ENCODE results near the gene GLT8D2. TPM values are rescaled to one million over a fixed set of nuclear protein-coding genes. Genes with fewer than 3 reads are reported as not detected.

The GLT8D2 gene
- total RNA-seq, 1 experiment from 2014 or later: 1.6 TPM

DNA sequence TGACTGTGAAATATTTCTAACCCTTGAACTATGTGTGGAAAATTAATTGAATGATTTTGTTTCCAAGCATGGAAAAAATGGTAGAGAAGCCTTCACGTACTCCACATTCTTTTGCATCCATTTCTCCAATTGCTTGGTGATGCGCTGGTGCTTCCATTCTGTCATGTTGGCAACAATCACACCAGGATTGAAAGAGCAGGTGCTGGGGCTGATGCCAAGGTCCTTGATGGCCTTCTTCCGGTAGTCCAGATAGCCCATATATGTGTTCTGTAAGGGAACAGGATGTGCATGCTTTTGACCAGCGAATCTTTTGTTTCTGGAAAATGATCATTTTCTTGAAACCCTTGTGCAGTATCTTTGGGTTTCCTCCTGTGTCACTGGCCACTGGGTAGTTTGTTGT lies 55.8 kb downstream of the GLT8D2 start:
- POLR2A ChIA-PET (ENCODE audit: unreplicated experiment): no interaction called here
- BruUV-seq (replicated peaks): no TSS peak
- intact Hi-C loops (cut with micrococcal nuclease): no loop called here
- peaks cover 13% of the 10 kb centered on the region for H3K36me3 ChIP-seq (ENCODE audit: low read depth, low read length)
- no peaks in the 10 kb centered on the region for H3K79me2 ChIP-seq (ENCODE audit: low read length)
- no peak for ATAC-seq
- no peak overlapping the region for H3K27ac ChIP-seq (ENCODE audit: low read length)
- H3K4me3 ChIP-seq (ENCODE audit: low read length): no peak overlapping the region
- no peak overlapping the region for H3K4me2 ChIP-seq (ENCODE audit: low read length)
- H3F3A ChIP-seq (ENCODE audit: low read length, unreplicated experiment): no peaks in the 10 kb centered on the region
- no peak for DNase-seq
- H2AFZ ChIP-seq (ENCODE audit: low read length): no peak overlapping the region
- no peaks in the 10 kb centered on the region for H3K4me1 ChIP-seq (ENCODE audit: insufficient read depth, low read length)
- no peaks in the 10 kb centered on the region for H4K20me1 ChIP-seq (ENCODE audit: low read length)
- H3K27me3 ChIP-seq (ENCODE audit: low read length): no peaks in the 10 kb centered on the region
- CTCF ChIA-PET: no interaction called here
- TF ChIP-seq, protein P1, sequence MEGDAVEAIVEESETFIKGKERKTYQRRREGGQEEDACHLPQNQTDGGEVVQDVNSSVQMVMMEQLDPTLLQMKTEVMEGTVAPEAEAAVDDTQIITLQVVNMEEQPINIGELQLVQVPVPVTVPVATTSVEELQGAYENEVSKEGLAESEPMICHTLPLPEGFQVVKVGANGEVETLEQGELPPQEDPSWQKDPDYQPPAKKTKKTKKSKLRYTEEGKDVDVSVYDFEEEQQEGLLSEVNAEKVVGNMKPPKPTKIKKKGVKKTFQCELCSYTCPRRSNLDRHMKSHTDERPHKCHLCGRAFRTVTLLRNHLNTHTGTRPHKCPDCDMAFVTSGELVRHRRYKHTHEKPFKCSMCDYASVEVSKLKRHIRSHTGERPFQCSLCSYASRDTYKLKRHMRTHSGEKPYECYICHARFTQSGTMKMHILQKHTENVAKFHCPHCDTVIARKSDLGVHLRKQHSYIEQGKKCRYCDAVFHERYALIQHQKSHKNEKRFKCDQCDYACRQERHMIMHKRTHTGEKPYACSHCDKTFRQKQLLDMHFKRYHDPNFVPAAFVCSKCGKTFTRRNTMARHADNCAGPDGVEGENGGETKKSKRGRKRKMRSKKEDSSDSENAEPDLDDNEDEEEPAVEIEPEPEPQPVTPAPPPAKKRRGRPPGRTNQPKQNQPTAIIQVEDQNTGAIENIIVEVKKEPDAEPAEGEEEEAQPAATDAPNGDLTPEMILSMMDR (conservative IDR thresholded peaks at IDR 0.05; ENCODE audit: low read depth, low read length): no peak
- no peak for TF ChIP-seq EZH2phosphoT487 (IDR thresholded peaks at IDR 0.05; ENCODE audit: borderline replicate concordance, low read length)
- TF ChIP-seq EZH2 (IDR thresholded peaks at IDR 0.05; ENCODE audit: low read length, unreplicated experiment): no peak
- no peak overlapping the region for H3K9ac ChIP-seq (ENCODE audit: low read length)
- no peaks in the 10 kb centered on the region for H3K9me2 ChIP-seq (replicated peaks; ENCODE audit: low read length)
- no peaks in the 10 kb centered on the region for H3K9me3 ChIP-seq (ENCODE audit: low read length)

- H3K9me2 ChIP-seq (replicated peaks; ENCODE audit: low read length): no peaks in the 10 kb centered on the region
- BruUV-seq (replicated peaks): no TSS peak
- no peaks in the 10 kb centered on the region for H3K79me2 ChIP-seq (ENCODE audit: low read length)
- no peaks in the 10 kb centered on the region for H3F3A ChIP-seq (ENCODE audit: low read length, unreplicated experiment)
- H3K4me2 ChIP-seq (ENCODE audit: low read length): no peak overlapping the region
- POLR2A ChIA-PET (ENCODE audit: unreplicated experiment): no interaction called here
- H4K20me1 ChIP-seq (ENCODE audit: low read length): no peaks in the 10 kb centered on the region
- no peaks in the 10 kb centered on the region for H3K4me1 ChIP-seq (ENCODE audit: insufficient read depth, low read length)
- CTCF ChIA-PET: no interaction called here
- no peak overlapping the region for H3K9ac ChIP-seq (ENCODE audit: low read length)
- TF ChIP-seq, protein P1 (conservative IDR thresholded peaks at IDR 0.05; ENCODE audit: low read depth, low read length): no peak
- no peak for TF ChIP-seq EZH2phosphoT487 (IDR thresholded peaks at IDR 0.05; ENCODE audit: borderline replicate concordance, low read length)
- no peak for TF ChIP-seq EZH2 (IDR thresholded peaks at IDR 0.05; ENCODE audit: low read length, unreplicated experiment)
- DNase-seq (no peak), ATAC-seq (no peak)
- H3K36me3 ChIP-seq (ENCODE audit: low read depth, low read length): peaks cover 52% of the 10 kb centered on the region
- H3K4me3 ChIP-seq (ENCODE audit: low read length): no peak overlapping the region
- intact Hi-C loops (cut with micrococcal nuclease): no loop called here
- no peaks in the 10 kb centered on the region for H3K27me3 ChIP-seq (ENCODE audit: low read length)
- H2AFZ ChIP-seq (ENCODE audit: low read length): no peak overlapping the region
- H3K9me3 ChIP-seq (ENCODE audit: low read length): no peaks in the 10 kb centered on the region
- H3K27ac ChIP-seq (ENCODE audit: low read length): no peak overlapping the region
These were observed 63.2 kb downstream of the GLT8D2 start for GRCh38 chr12:103986829-103987228.

GRCh38 chr12:103978384-103978982 lies 71.5 kb downstream of the GLT8D2 start:
- no peaks in the 10 kb centered on the region for H3K9me2 ChIP-seq (replicated peaks; ENCODE audit: low read length)
- CTCF ChIA-PET: no interaction called here
- no peak overlapping the region for H2AFZ ChIP-seq (ENCODE audit: low read length)
- H3F3A ChIP-seq (ENCODE audit: low read length, unreplicated experiment): no peaks in the 10 kb centered on the region
- peaks cover 53% of the 10 kb centered on the region for H3K36me3 ChIP-seq (ENCODE audit: low read depth, low read length)
- no peak for TF ChIP-seq EZH2phosphoT487 (IDR thresholded peaks at IDR 0.05; ENCODE audit: borderline replicate concordance, low read length)
- TF ChIP-seq EZH2 (IDR thresholded peaks at IDR 0.05; ENCODE audit: low read length, unreplicated experiment): no peak
- H4K20me1 ChIP-seq (ENCODE audit: low read length): no peaks in the 10 kb centered on the region
- no peaks in the 10 kb centered on the region for H3K27me3 ChIP-seq (ENCODE audit: low read length)
- peaks cover 37% of the 10 kb centered on the region for H3K79me2 ChIP-seq (ENCODE audit: low read length)
- no peak for DNase-seq
- H3K27ac ChIP-seq (ENCODE audit: low read length): no peak overlapping the region
- no peaks in the 10 kb centered on the region for H3K9me3 ChIP-seq (ENCODE audit: low read length)
- no peaks in the 10 kb centered on the region for H3K4me1 ChIP-seq (ENCODE audit: insufficient read depth, low read length)
- POLR2A ChIA-PET (ENCODE audit: unreplicated experiment): interaction anchor here (0.6 kb wide), 1 partner anchor 22 kb away, joined by 3 read pairs; no protein-coding TSS in a partner anchor
- no peak overlapping the region for H3K9ac ChIP-seq (ENCODE audit: low read length)
- no peak overlapping the region for H3K4me3 ChIP-seq (ENCODE audit: low read length)
- no peak for ATAC-seq
- intact Hi-C loops (cut with micrococcal nuclease): no loop called here
- BruUV-seq (replicated peaks): no TSS peak
- H3K4me2 ChIP-seq (ENCODE audit: low read length): no peak overlapping the region

Measured in PC-3 (cell line).